MV-4-11 (cell line): ENCODE measurements around the gene UROC1.
A peak's percentile ranks its signal among the peaks of the same experiment; 100 is the strongest.

ENCODE experiments used
- DNase-seq: peaks from one replicate; lab custom pipeline; 2025; lab: John Stamatoyannopoulos, UW

Gene UROC1

DNA sequence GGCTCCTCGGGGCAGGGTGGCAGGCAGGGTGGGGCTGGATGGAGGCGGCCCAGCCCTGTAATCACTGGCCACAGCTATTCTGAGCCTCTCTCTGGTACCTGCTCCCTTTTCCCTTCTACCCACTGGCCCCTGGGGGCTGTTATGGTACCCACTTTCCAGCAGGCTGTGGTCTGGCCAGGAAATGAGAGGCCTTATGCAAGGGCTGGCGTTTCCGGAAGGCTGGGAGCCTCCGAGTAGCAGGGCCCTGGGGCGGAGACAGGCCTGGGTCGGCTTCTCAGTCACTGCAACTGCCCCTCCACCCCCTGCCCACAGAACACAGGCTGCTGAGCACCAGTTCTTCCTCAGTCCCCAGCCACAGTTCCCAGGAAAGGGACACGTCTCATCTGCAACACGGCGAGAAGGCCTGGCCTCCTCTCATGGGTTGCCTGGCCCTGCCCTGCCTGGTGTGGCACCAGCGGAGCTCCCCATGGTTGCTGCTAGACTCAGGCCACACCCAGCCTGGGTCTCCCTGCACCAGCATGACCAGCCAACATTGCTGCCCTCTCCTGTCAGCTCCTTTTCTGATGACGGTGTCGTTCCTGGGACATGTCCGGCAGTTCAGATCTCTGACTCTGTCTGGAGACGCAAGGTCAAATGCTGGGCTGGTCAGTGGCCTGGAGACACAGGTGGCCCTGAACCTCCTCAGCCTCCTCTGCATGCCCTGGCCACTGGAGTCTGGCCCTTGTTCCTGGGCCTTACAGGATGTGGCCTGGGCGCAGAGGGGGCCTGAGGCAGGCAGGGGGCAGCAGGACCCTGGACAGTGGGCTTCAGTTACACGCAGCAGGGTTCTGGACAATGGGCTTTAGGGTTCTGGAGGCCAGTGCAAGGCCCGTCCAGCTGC is 12.8 kb upstream of the UROC1 start:
- DNase-seq, result peak; percentile 98

DNA sequence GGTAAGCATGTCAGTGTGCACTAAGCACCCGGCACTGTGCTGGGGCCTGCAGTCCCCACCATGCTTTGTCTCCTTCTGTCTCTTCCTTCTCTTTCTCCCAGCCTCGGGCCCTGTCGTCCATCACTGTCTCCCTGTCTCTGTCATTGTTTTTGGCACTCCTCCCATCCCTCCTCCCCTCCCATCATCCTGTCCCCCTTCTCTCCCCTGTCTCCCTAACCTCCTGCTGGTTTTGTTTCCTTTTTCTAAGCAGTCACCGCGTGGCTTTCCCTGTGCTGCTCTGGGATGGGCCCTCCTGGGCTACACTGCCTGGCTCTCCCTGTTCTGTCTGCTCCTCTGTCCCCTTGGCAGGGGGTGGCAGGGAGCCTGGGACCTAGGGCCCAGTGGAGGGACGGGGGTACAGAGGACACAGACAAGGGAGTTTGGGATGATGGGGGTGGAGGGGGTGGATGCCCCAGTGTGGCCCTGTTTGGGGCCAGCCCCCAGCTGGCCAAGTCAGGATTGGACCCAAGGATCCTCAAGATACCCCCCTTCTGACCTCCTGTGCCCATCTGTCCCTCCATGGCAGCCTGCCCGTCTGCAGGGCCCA is 12.1 kb upstream of the UROC1 start:
- peak; percentile 60 for DNase-seq

DNA sequence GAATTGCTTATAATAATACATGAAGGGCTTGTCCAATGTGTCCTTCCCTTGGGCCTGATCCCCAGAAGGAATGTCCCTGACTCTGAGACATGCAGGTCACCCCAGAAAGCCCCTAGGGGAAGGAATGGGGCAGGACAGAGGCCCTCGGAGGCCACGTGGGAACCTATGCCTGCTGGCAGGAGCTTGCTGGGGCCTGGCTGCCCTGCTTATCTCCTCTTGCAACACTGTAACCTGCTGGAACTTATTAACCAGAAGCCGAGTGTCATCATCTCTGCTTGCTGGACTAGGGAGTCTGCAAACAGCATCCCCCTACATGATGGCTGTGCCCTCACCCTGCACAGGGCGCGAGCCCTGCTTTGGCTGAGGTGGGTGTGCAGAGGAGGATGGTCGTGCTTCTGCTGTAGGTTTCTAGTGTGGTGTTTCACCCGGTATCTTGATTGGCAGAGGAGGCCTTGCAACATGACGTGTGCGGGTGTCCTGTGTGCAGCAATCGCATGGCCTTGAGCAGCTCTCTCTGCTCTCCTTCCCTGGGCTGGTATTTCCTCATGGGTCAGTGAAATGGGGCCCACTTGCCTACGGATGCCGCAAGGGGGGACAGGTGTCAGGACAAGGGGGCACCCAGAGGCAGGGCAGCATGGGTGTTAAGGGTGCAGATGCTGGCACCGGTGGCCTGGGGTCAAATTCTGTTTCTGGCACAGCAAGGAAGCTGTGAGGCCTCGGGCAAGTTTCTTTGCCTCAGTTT is 11.4 kb upstream of the UROC1 start:
- peak; percentile 83 for DNase-seq

DNA sequence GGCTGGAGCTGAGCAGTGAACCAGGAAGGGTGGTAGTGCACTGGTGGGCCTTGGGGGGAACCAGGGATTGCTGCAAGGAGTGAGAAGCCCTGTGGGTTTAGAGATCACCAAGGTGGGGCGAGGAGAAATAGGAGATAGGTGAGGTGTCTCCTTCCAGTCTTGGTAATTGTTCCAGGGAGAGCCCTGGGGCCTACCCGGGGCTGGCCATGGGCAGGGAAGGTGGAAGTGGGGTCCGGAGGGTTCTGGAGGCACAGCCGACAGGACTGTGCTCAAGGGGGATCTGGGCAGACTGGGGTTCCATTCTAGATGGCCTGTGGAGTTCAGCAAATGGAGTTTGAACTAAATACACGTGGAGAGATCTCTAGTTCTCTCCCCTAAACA is 10.8 kb upstream of the UROC1 start:
- DNase-seq, result no peak

DNA sequence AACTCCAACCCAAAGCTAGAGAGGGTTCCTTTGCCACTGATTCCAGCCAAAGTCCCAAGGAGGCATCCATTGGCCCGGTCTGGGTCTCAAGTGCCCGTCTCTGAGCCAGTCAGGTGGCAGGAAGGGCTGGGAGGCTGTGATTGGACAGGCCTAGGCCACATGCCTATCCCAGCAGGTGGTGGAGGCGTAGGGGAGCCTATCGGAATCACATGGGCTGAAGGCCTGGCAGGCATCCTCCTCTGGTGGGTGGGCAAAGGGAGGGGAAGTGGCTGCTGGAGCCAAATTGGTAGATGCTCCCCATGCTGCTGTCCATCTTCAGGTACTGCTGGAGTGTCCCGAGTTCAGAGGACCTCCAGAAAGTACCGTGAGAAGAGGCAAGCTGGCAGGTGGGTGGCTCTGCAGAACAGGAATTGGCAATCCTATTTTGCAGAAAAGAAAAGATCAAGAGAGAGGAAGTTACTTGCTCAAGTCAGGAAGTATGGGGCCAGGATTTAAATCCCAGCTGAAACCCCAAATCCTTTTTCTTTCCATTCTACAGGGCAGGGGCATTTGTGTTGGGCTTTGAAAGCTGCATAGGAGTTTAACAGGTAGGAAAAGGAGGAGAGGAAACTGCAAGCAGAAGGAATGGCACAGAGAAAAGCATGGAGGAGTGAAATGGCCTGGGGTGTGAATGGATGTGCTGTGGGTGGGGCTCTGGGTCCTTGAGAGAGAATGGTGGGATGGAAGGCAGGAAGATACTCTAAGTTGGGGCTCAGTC is 10.1 kb upstream of the UROC1 start:
- DNase-seq, result peak; percentile 61

DNA sequence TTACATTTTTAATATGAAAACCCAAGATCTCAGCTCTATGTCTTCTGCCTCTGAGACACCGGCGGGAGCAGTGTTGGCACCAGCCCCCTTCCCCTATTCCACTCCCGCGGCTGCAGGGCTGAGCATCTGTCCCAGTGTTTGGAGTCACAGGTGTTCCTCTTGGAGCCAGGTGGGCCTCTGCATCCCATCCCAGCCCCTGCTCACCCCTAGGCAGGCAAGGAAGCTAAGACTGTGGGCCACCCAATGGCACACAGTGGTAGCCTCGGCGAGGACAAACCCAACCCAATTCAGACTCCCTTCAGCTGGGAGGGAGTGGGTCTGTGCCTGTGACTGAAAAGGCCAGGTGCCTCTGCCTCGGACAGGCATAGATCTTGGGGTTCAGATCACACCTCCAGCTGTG is 9.4 kb upstream of the UROC1 start:
- DNase-seq, result no peak

DNA sequence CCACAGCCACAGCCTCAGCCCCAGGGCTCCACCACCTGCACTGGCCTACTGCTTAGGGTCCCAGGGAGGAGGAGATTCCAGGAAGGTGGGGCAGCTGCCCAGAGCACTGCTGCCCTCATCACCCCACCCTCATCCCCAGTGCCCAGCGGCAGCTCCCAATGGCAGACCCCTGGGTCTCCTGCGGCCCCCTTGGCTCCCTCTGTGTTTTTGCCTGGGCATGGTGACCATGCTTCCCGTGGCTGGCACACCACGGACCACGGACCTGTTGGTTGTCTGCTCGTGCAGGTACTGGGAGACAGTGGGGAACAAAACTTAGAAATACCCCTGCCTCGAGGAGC is 9.1 kb upstream of the UROC1 start:
- DNase-seq, result no peak

DNA sequence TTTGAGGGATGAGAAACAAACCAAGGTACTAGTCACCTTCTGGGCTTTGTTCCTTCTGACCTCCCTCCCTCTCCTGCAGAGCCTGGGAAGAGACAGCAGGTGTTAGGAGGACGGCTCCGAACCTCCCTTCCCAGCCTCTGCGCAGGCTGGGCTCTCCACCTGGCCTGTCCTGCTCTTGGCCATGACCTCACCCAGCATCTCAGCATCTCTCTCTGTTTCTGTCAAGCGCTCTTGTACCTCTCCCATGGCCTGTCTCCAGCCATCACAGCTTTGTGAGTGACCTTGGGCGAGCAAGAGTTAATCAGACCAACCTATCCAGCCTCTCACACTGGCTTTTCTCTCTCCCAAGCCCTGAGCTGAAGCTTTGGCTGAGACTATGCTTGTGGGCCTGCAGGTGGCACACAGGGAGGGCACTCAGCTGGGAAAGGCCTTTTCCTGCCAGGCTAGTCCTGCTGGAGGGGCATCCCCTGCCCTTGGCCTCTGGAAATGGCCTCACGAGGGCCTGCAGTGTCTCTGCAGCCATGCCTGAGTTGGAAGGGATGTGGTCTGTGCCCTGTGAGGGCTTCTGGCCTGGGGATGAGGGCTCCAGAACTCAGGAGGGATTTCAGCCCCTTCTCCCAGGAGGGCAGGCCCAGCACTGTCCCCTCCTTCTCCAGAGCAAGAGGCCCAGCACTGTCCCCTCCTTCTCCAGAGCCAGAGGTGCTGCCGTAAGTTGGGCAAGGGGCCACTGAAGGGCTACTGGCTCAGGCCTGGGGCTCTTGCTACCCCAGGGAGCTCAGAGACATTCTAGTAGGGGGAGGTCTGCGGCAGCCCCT is 8.5 kb upstream of the UROC1 start:
- no peak for DNase-seq

DNA sequence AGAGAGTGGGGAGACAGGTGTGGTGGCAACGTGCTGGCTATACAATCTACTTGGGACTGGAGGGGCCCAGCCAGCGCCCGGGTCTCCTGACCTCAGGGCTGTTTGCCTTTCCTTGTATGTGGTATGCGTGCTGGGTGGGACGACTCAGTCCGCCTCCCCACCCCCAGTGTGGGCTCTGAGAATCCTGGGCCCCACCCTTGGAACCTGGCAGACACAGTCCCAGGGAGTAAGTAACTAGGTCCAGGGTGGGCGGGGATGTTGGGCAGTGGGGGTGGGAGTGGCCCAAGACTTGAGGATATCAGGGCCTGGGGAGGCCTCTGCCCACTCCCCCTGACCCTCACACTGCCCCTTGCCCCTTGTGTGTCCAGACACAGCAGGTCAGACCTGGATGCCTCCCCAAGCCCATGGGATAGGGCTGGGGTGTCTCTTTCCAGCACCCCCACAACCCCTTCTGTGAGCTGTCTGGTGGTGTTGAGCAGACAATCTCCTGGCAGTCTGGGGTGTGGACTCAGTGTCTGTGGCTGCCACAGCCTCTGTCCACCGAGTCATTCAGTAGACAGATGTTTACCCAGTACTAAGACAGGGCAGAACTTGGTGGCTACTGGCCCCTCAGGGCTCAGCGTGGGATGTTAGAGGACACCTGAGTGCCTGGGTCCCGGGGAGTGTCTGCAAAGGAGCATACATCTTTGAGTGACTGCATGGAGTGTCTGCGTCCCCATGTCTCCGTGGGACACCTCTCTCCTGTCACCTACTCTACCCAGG is 7.7 kb upstream of the UROC1 start:
- DNase-seq, result no peak

DNA sequence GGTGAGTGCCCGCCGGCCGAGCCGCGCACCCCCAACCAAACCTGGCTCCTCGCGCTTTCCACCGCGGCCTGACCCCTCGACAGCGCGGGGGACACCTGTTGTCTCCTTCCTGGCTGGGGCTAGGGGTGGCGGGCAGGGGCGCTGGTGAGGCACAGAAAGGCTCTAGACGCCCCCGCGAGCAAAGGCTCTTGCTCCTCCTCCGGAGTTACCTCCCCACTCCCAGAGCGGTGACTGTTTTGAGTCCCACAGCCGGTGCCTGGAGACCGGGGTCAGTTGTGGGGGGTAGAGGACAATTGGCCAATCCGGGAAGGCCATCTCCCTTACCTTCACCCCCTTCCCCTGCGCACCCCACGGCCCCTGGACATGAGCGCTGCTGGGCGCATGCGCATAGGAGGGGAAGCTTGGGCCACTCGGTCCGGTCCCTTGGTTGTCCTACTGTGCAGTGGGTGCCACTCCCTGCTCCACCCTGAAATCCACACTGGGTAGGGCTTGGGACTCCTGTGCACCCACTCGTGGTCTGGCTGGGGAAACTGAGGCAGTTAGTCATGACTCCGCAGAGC is 6.9 kb upstream of the UROC1 start:
- no peak for DNase-seq

DNA sequence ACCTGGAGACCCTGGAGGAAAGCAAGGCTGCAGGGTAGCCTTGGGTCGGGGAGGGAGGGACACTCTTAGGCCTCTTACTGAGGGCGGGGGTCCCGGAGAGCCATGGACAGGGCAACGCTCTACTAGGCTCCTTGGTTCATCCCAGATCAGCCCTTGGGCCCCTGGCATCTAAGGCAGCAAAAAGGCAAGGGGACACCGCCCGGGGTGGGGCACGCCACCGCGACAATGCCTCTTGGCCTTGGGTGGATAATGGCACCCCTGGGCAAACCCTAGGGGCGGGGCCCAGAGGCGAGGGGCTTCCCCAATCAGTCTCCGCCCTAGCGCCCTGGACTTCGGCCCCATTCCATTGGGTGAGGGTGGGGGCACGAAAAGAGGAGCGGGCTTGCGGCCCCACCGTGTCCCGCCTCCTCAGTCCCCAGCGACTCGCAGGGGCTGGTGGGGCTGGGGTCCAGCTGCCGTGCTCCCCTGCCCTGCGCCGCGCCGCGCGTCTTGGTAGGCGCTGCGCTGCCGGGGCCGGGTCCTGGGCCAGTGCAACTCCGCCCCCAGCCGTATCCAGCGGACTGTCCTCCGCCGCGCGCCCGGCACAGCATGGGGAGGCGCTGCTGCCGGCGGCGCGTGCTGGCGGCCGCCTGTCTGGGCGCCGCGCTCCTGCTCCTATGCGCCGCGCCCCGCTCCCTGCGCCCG is 6.3 kb upstream of the UROC1 start, which contains the start of gene CHST13:
Gene CHST13 (plus strand): TSS at position 411 of the 684 bp plus-strand sequence. CDS start 178 bp downstream, at position 589.
- no peak for DNase-seq

DNA sequence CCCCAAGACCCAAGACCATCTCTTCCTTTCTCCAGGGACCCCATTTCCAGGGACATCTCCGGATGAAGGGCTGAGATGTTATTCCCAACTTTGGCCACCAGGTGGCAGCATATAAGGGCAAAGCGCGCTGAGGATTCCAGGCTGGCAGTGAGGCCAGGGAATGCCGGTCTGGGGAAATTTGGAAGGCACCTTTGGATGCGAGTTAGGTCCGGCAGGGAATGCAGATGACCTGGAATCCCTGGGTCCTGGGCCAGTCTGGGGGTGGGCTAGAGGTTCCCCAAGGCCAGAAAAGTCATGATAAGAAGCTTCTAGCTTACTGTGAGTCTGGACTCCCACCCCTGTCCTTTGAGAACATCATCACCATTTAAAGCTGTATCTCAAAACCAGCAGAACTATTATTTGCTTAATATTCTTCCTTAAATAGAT is 4.8 kb upstream of the UROC1 start:
- DNase-seq, result no peak

DNA sequence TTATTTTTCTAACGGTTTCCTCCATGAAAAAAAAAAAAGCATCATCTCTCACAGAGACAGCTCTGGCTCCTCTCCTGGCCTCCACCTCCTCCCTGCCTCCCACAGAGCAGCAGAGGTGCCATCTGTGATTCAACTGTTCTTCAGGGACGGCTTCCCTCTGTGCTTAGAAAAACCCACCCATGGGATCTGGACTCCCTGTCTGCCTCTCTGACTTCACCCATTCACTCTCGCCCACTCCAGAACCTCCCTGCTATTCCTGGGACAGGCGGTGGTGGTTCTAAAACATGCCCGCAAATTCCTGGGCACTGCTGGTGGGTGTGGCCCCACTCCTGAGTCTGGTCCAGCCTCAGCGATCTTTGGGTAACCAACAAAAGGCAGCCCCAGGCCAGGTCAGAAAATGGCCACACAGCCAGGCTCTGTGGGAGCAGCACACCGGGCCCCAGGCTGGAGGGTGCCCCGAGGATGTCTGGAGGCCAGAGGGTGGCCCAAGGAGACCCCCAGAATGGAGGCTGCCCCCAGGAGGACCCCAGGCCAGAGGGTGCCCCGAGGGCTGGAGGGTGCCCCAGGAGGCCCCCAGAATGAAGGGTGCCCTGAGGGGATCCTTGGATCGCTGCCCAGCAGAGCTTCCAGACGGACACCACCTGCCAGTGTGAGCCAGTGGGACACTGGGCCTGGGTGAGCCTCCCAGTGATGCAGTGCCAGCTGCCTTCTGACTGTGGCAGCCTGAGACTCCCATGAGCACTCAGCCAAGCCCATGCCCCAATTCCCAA is 3.7 kb upstream of the UROC1 start:
- DNase-seq, result no peak

DNA sequence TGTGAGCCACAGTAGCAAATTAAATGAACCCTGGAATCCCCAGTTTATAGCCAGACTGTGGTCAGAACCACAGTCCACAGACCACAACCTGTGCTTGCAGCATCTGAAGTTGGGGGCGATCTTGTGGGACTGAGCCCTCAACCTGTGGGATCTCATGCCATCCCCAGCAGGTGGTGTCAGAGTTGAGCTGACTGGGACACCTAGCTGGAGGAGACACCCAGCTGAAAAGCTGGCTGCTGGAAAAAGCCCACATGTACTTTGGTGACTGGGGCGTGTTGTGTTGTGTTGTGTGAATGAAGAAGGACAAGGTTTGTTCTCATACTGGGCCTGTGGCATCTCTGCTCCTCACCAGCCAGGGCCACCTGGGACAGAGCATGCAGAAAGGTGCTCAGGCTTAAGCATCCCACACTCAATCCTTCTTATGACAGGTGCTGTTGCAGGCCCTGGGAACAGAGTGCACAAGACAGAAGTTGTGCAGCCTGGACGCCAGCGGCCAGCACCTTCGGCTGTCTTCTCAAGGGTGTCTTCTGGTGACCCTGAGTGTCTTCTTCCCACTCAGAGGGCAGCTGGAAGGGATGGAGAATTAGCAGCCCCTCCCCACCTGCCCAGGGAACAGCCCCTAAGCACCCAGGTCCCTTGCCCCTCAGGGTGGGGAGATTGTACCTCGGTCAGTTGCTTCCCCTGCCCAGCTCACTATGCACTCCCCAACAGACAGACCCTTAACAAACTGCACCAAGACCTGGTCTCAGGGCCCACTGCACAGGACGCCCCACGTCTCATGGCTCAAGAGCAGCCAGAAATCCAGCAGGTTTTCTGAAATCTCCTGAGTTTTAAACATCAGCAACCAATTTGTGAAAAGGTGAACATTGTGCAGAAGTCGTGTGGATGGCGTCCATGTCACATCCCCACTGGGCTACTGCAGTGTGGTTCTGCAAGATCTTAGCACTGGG is 2.2 kb upstream of the UROC1 start:
- DNase-seq, result no peak

DNA sequence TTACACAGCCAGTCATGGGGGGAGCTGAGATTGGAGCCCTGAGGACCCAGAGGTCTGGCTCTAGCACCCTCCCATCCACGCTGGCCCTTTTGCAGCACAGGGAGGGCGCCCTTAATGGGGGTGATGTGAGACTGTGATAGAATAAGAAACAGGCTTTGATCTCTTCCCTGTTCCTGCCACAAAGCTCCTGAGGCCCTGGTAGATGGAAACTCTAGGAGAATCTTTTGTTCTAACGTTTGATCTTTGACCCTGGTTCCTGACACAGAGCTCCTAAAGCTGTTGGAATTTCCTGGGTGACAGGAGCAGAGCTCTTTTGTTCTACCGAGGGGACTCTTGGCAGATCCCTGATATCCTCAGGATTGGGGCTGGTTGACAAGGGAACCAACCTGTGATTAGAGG is 1.2 kb upstream of the UROC1 start:
- DNase-seq, result no peak

DNA sequence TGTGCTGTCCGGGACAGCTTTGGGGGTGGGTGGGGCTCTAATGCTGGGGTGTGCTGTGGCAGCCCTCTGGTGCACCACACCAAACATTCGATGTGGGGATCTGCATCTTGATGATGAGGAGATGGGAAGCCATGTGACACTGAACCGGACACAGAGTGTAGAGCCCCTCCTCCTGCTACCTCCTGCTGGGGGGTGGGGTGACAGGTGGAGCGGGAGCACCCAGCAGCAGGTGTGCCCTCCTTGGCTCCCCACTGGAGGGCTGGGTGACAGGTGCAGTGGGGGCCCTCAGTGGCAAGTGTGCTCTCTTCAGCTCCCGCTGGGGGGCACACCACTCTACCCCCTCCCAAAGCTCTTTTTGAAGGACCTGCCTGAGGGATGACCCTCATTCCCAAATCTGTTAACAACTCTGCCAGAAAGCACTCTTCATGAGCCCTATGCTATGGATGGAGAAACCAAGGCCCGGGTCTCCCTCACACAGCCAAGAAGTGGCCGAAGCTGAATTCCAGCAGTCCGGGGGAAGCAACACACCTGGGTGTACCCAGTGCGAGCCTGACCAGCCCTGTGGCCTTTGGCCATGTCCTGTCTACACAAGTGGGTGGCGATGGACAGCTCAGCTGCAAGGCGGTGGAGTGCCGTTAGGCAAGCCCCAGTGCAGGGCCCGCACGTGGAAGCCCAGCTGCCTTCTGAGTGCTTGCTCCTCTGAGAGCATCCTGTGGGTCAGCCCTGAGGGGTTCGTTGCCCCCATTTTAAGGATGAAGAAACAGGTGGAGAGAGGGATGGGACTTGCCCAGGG is 609 bp upstream of the UROC1 start:
- no peak for DNase-seq

DNA sequence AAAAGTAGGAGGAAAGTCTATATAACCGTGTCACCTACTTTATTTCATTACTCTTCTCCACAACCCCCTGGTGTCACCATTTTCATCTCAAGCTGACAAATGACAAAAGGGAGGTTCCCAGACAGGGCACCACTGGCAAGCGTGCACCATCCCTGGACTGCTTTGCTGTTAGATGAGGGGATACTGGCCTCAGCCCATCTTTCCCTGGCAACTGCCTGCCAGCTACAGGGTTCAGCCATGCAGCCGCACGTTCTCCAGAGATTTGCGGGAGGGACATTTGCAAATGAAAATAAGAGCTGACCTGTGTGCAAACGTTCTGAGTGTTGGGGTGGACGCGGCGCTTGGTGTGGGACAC is 660 bp downstream of the UROC1 start:
- DNase-seq, result no peak
